Endothelial cell of umbilical vein (primary cell): Measurements from ENCODE around the gene CTSD. TPM values are rescaled to one million over a fixed set of nuclear protein-coding genes. Genes with fewer than 3 reads are reported as not detected.

ENCODE experiments used
- BruUV-seq: library from RNA; stranded (reverse); fragments of 400-500 nt; replicated peaks from 2 replicates; lab custom pipeline; 2021; lab: Mats Ljungman, UMichigan
- CTCF ChIA-PET: fragments of 300-600, 350-600 bp; sonication (Branson Sonifier 250); formaldehyde crosslinking; loops from one replicate; lab custom pipeline; 2021; ENCODE audit warnings: antibody characterized with exemption, inconsistent platforms; lab: Charles Lee
- POLR2A ChIA-PET: fragments of 300-600, 350-600 bp; sonication (Branson Sonifier 250); formaldehyde crosslinking; loops from one replicate; lab custom pipeline; 2021; ENCODE audit warnings: antibody characterized with exemption, inconsistent platforms; lab: Charles Lee
- DNase-seq: peaks from one replicate; pipeline ENCODE4 v3.0.0-alpha.2; 2011; ENCODE audit warnings: low read depth, low spot score
- FAIRE-seq: peaks from 2 replicates; lab custom pipeline; 2011; peaks lifted over from hg19 to GRCh38; lab: Jason Lieb, UNC
- H2AFZ ChIP-seq: 2 replicates; pipeline ENCODE4 v1.6.0; 2012; ENCODE audit warnings: low read depth, low read length, control low read depth, inconsistent platforms
- H3K27ac ChIP-seq: 2 replicates; pipeline ENCODE4 v1.5.1; 2011; ENCODE audit warnings: low read depth, mild to moderate bottlenecking, control low read depth, low read length, moderate library complexity; ENCODE audit not compliant: insufficient read depth
- H3K27me3 ChIP-seq, 2 experiments: 2 replicates each; pipeline versions ENCODE4 v1.6.0 to v1.6.1; 2011; ENCODE audit warnings: low read length in 2 of 2, mixed read lengths in 1 of 2; ENCODE audit not compliant: control insufficient read depth in 2 of 2, insufficient read depth in 2 of 2
- H3K36me3 ChIP-seq, 2 experiments: 2 replicates in 1 of 2; 3 replicates in 1 of 2; pipeline ENCODE4 v1.5.1; 2011; ENCODE audit warnings: low read length in 2 of 2, mild to moderate bottlenecking in 1 of 2, moderate library complexity in 1 of 2; ENCODE audit not compliant: control insufficient read depth in 2 of 2, insufficient read depth in 2 of 2; ENCODE audit errors: extremely low read depth in 1 of 2
- H3K4me1 ChIP-seq: 3 replicates; pipeline ENCODE4 v1.5.1; 2011; ENCODE audit warnings: mild to moderate bottlenecking, low read length; ENCODE audit not compliant: control insufficient read depth, insufficient read depth; ENCODE audit errors: extremely low read depth
- H3K4me2 ChIP-seq: 2 replicates; pipeline ENCODE4 v1.6.1; 2011; ENCODE audit warnings: low read length, control low read depth, mixed read lengths; ENCODE audit not compliant: insufficient read depth
- H3K4me3 ChIP-seq, 3 experiments: fragments of 200-600 bp in 1 of 3; sonication (generic), shearing (Covaris generic) in 1 of 3; replicated peaks in 1 of 3; 2 replicates each; pipeline ENCODE4 v1.5.1; 2011 to 2016; ENCODE audit warnings: control low read depth in 3 of 3, low read length in 3 of 3, mild to moderate bottlenecking in 2 of 3, inconsistent platforms in 1 of 3, low read depth in 1 of 3, moderate library complexity in 1 of 3; ENCODE audit not compliant: insufficient read depth in 1 of 3
- H3K79me2 ChIP-seq: 2 replicates; pipeline ENCODE4 v1.6.0; 2012; ENCODE audit warnings: low read length, inconsistent platforms; ENCODE audit not compliant: control insufficient read depth, insufficient read depth
- H3K9ac ChIP-seq: replicated peaks from 2 replicates; pipeline ENCODE3; 2011; ENCODE audit warnings: low read length, control low read depth; ENCODE audit not compliant: insufficient read depth; ENCODE audit errors: extremely low read depth
- H3K9me1 ChIP-seq: replicated peaks from 3 replicates; pipeline ENCODE4 v1.6.0; 2011; ENCODE audit warnings: mild to moderate bottlenecking, low read length; ENCODE audit not compliant: control insufficient read depth, insufficient read depth; ENCODE audit errors: extremely low read depth
- H3K9me3 ChIP-seq: replicated peaks from 2 replicates; pipeline ENCODE4 v1.5.1; 2012; ENCODE audit warnings: low read length, inconsistent platforms; ENCODE audit not compliant: control insufficient read depth, insufficient read depth
- H4K20me1 ChIP-seq: replicated peaks from 2 replicates; pipeline ENCODE3; 2011; ENCODE audit warnings: mild to moderate bottlenecking, low read length; ENCODE audit not compliant: control insufficient read depth, insufficient read depth; ENCODE audit errors: extremely low read depth
- CTCF ChIP-seq, 2 donors: IDR thresholded peaks; 1 replicate in 1 of 2; 2 replicates in 1 of 2; pipeline ENCODE4 v1.5.1; 2011; ENCODE audit warnings: low read length in 2 of 2, mild to moderate bottlenecking in 2 of 2, moderate library complexity in 2 of 2, control low read depth in 1 of 2, inconsistent platforms in 1 of 2, low read depth in 1 of 2; ENCODE audit not compliant: insufficient read depth in 1 of 2; ENCODE audit errors: extremely low read depth in 1 of 2
- EZH2 ChIP-seq: IDR thresholded peaks from 2 replicates; pipeline ENCODE4 v1.6.1; 2012; ENCODE audit warnings: borderline replicate concordance, low read depth, mild to moderate bottlenecking, moderate library complexity, low read length, inconsistent platforms; ENCODE audit not compliant: severe bottlenecking
- FOS ChIP-seq: IDR thresholded peaks from 2 replicates; pipeline ENCODE4 v1.6.1; 2011; ENCODE audit warnings: mild to moderate bottlenecking, low read length, moderate library complexity, borderline replicate concordance; ENCODE audit not compliant: insufficient read depth
- GATA2 ChIP-seq: IDR thresholded peaks from 2 replicates; pipeline ENCODE4 v1.7.0; 2011; ENCODE audit warnings: low read depth, mild to moderate bottlenecking, moderate library complexity, mixed read lengths, low read length; ENCODE audit not compliant: insufficient read length, insufficient read depth
- JUN ChIP-seq: IDR thresholded peaks from 2 replicates; pipeline ENCODE4 v1.6.1; 2011; ENCODE audit warnings: borderline replicate concordance, low read depth; ENCODE audit not compliant: insufficient read length, insufficient read depth
- MAX ChIP-seq: IDR thresholded peaks from 2 replicates; pipeline ENCODE4 v1.6.1; 2011; ENCODE audit not compliant: insufficient read depth, insufficient read length
- MYC ChIP-seq: IDR thresholded peaks from one replicate; pipeline ENCODE4 v1.6.1; 2011; ENCODE audit warnings: mild to moderate bottlenecking, low read depth, low read length
- POLR2A ChIP-seq: IDR thresholded peaks from 2 replicates; pipeline ENCODE4 v1.6.1; 2012; ENCODE audit warnings: low read depth, mild to moderate bottlenecking, control low read depth, low read length
- POLR2AphosphoS5 ChIP-seq: IDR thresholded peaks from 2 replicates; pipeline ENCODE4 v1.6.1; 2012; ENCODE audit warnings: low read depth, mild to moderate bottlenecking, control low read depth, low read length, moderate library complexity; ENCODE audit not compliant: insufficient read depth
- dilution Hi-C: fragments of 300-500 bp; cut with MboI; formaldehyde crosslinking; loops from one replicate; pipeline ENCODE4 v1.15.0; 2019; ENCODE audit warnings: low sequenced_read_pairs; ENCODE audit not compliant: extremely low pct_ligation_motif_present
- intact Hi-C: fragments of 100-400 bp; cut with micrococcal nuclease; formaldehyde crosslinking; loops from one replicate; pipeline ENCODE4 v1.10.0; 2022
- polyA plus RNA-seq, 4 experiments: library from polyadenylated mRNA; depleted of rRNA in 3 of 4; stranded (reverse) in 3 of 4; unstranded in 1 of 4; fragments of >200 nt; gene quantifications; 2 replicates each; pipeline versions ENCODE4 v1.2.1 to v1.2.3, GENCODE V29; 2011 to 2012; ENCODE audit warnings: missing spikeins in 1 of 4
- total RNA-seq: library from RNA; stranded (reverse); gene quantifications from 2 replicates; pipeline ENCODE4 v1.2.3, GENCODE V29; 2021

The CTSD gene
- total and polyA plus RNA-seq, 2 donors (not counting 3 experiments of a cell fraction or from before 2014, with no cell fraction given), result 215 to 248 TPM

GRCh38 chr11:1771273-1771672, 7.5 kb upstream of the CTSD start:
- Histone ChIP-seq H3K9ac (no peak overlapping the region), H2AFZ (no peak overlapping the region), H3K4me3 (no peak overlapping the region), H3K9me1 (no peaks in the 10 kb centered on the region), H3K79me2 (no peaks in the 10 kb centered on the region), H3K9me3 (no peaks in the 10 kb centered on the region), H3K27me3 (no peaks in the 10 kb centered on the region), H3K36me3 (no peaks in the 10 kb centered on the region), H3K27ac (no peak overlapping the region), H3K4me2 (no peak overlapping the region), H4K20me1 (no peaks in the 10 kb centered on the region), H3K4me1 (peaks cover 7% of the 10 kb centered on the region)
- no peak for TF ChIP-seq GATA2
- TF ChIP-seq MAX, result no peak
- TF ChIP-seq MYC, result no peak
- TF ChIP-seq FOS, result no peak
- no peak for TF ChIP-seq POLR2AphosphoS5
- no peak for TF ChIP-seq POLR2A
- no peak for TF ChIP-seq JUN
- TF ChIP-seq EZH2, result no peak
- TF ChIP-seq CTCF (IDR thresholded peaks at IDR 0.05; ENCODE audit: extremely low read depth in 1 of 2, insufficient read depth in 1 of 2, low read depth in 1 of 2, low read length in 2 of 2), result no peak
- CTCF ChIA-PET, result interaction anchor here (0.7 to 1.1 kb wide), 2 partner anchors 9 to 77 kb away, joined by 3 read pairs; no protein-coding TSS in a partner anchor
- FAIRE-seq, result no peak
- intact Hi-C loops, result no loop called here
- POLR2A ChIA-PET, result no interaction called here
- no peak for DNase-seq
- BruUV-seq, result no TSS peak
- dilution Hi-C loops, result no loop called here
